HUES6 (cell line): Measurements from ENCODE around the gene CNIH4.
"Not testable (repeated sequence)": the region's sequence is repeated elsewhere in the genome, so short reads cannot be mapped to it uniquely, and the experiment has no call there.

Source experiments
- H3K27ac ChIP-seq: 2 replicates; pipeline ENCODE4 v1.7.0; 2013; ENCODE audit warnings: low read depth, mild to moderate bottlenecking, low read length, inconsistent platforms
- H3K27me3 ChIP-seq: 2 replicates; pipeline ENCODE4 v1.6.1; 2013; ENCODE audit warnings: low read length; ENCODE audit not compliant: control insufficient read depth, insufficient read depth
- H3K36me3 ChIP-seq: 2 replicates; pipeline ENCODE4 v1.6.1; 2013; ENCODE audit warnings: low read length; ENCODE audit not compliant: control insufficient read depth, insufficient read depth
- H3K4me1 ChIP-seq: 2 replicates; pipeline ENCODE4 v1.6.1; 2013; ENCODE audit warnings: low read length; ENCODE audit not compliant: control insufficient read depth, insufficient read depth
- H3K4me3 ChIP-seq: 2 replicates; pipeline ENCODE4 v1.5.1; 2013; ENCODE audit warnings: low read depth, low read length
- H3K9ac ChIP-seq: one replicate; pipeline ENCODE4 v1.6.1; 2013; ENCODE audit warnings: mild to moderate bottlenecking, low read length
- H3K9me3 ChIP-seq: 2 replicates; pipeline ENCODE4 v1.6.1; 2013; ENCODE audit warnings: low read depth, low read length; ENCODE audit not compliant: control insufficient read depth, insufficient read depth

The CNIH4 gene

DNA sequence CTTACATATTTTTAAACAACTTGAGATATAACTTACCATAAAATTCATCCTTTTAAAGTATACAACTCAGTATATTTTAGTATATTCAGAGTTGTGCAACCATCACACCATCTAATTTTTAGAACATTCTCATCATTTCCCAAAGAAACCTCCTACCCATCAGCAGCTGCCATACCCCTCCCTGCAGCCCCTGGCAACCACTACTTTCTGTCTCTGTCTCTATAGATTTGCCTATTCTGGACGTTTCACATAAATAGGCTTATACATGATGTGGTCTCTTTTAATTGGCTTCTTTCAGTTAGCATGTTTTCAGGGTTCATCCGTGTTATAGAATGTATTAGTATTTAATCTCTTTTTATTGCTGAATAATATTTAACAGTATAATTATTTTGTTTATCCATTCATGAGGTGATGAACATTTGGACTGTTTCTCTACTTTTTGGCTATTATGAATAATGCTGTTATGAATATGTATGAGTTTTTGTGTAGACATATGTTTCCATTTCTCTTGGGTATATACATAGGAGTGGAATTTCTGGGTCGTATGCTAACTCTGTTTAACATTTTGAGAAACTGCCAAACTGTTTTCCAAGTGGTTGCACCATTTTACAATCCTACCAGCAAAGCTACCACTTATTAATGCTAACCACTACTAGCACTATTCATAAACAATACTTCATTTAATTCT, 48.4 kb downstream of the CNIH4 start:
- H3K27me3 ChIP-seq: no peaks in the 10 kb centered on the region
- H3K9me3 ChIP-seq: no peaks in the 10 kb centered on the region
- peaks cover 91% of the 10 kb centered on the region for H3K36me3 ChIP-seq
- H3K4me1 ChIP-seq: no peaks in the 10 kb centered on the region; the same call in 1 of the 2 replicates
- no peak overlapping the region for H3K9ac ChIP-seq
- no peak overlapping the region for H3K27ac ChIP-seq
- no peak overlapping the region for H3K4me3 ChIP-seq

DNA sequence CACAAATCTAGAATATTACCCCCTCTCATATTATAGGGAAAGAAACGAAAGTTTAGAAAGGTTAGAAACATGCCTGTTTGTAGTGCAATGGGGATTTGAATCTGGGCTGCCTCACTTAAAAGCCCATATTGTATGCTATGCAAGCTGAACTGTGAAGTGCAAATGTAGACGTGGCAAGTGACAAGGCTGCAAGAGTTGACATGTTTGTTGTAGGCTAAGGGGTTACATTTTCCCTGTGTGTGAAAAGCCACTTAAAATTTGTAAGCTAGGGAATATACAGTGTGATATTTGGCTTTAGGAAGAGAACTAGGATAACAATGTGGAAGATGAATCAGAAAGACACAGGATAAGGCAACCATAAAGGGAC, 48.9 kb downstream of the CNIH4 start:
- Histone ChIP-seq H3K4me3 (no peak overlapping the region), H3K36me3 (peaks cover 92% of the 10 kb centered on the region), H3K27ac (no peak overlapping the region), H3K9ac (no peak overlapping the region), H3K27me3 (no peaks in the 10 kb centered on the region), H3K9me3 (no peaks in the 10 kb centered on the region), H3K4me1 (no peaks in the 10 kb centered on the region; the same call in 1 of the 2 replicates)

DNA sequence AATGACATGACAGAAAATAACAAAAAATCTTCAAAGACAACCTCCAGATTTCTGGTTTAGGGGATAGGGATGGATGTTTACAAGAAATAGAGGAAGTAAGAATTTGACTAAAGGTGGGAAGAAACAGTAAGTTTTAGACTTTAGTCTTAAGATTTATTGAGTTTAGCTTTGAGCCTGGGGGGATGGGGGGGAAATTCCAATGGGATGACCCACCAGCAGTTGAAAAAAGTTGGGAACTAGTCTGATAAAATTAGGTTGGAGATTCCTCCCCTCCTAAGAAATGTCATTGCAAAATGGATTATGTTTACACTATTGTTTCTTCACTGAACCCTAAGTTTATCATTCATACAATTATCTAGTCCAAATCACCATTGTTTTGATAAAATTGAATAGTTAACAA, 49.5 kb downstream of the CNIH4 start:
- Histone ChIP-seq H3K36me3 (peaks cover 92% of the 10 kb centered on the region), H3K4me3 (no peak overlapping the region), H3K4me1 (no peaks in the 10 kb centered on the region; the same call in 1 of the 2 replicates), H3K9me3 (no peaks in the 10 kb centered on the region), H3K27me3 (no peaks in the 10 kb centered on the region), H3K9ac (no peak overlapping the region), H3K27ac (0 out of 2 replicates have a peak overlapping the region, but pooled peaks have one; percentile 40)

DNA sequence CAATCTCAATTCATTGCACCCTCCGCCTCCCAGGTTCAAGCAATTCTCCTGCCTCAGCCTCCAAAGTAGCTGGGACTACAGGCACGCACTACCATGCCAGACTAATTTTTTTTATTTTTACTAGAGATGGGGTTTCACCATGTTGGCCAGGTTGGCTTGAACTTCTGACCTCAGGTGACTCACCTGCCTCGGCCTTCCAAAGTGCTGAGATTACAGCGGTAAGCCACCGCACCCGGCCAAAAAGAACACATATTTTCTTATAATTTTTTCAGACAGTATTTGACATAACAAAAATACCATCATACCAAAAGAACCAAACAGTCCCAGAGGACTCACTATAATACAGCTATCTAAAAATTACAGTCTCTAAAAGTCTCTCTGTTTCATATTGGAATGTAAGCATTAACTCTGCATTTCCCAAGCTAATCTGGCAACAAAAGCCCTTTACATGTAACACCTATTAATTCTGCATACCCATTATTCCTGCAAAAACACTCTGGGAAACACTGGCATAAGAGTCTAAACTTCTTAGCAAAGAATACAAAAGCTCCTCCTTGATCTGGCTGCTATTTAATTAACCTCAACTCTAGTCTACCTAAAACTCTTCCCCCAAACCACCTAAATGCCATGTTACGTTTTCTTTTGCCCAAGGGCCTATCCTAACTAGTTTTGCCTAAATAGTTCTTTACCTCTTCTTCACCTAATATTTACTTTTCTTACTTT, 51.1 kb downstream of the CNIH4 start:
- Histone ChIP-seq H3K9me3 (no peaks in the 10 kb centered on the region), H3K4me1 (no peaks in the 10 kb centered on the region; the same call in 1 of the 2 replicates), H3K27me3 (no peaks in the 10 kb centered on the region), H3K9ac (no peak overlapping the region), H3K27ac (no peak overlapping the region), H3K36me3 (peaks cover 92% of the 10 kb centered on the region), H3K4me3 (no peak overlapping the region)

DNA sequence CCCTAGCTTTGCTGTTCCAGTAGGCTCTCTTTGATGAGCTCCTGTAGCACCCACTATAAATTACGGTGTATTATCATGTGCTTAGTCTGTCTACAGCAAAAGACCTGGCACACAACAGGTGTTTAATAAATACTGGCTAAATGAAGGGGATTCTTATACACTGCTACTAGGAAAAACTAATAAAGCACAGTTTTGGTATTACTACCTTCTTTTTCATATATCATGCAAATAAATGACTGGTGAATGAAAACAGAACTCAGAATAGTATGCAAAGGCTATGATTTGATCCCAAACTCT, 51.6 kb downstream of the CNIH4 start:
- H3K27ac ChIP-seq: no peak overlapping the region
- no peaks in the 10 kb centered on the region; the same call in 1 of the 2 replicates for H3K4me1 ChIP-seq
- H3K36me3 ChIP-seq: peaks cover 93% of the 10 kb centered on the region
- H3K9me3 ChIP-seq: no peaks in the 10 kb centered on the region
- H3K27me3 ChIP-seq: no peaks in the 10 kb centered on the region
- no peak overlapping the region for H3K9ac ChIP-seq
- H3K4me3 ChIP-seq: no peak overlapping the region

DNA sequence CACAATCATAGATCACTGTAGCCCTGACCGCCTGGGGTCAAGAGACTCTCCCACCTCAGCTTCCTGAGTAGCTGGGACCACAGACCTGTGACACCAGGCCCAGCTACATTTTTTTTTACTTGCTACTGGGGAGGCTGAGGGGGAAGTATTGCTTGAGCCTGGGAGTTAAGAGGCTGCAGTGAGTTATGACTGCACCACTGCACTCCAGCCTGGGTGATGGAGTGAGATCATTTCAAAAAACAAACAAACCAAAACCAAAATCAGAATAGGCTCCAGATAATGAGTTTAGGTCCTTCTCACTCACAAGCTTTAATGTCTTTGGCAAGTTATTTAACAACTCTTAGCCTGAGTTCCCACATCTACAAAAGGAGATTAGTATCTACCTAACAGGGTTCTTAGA, 55.1 kb downstream of the CNIH4 start:
- no peak overlapping the region for H3K4me3 ChIP-seq
- no peak overlapping the region for H3K27ac ChIP-seq
- H3K27me3 ChIP-seq: no peaks in the 10 kb centered on the region
- no peak overlapping the region for H3K9ac ChIP-seq
- H3K9me3 ChIP-seq: no peaks in the 10 kb centered on the region
- peaks cover 87% of the 10 kb centered on the region for H3K36me3 ChIP-seq
- no peaks in the 10 kb centered on the region; the same call in 1 of the 2 replicates for H3K4me1 ChIP-seq

DNA sequence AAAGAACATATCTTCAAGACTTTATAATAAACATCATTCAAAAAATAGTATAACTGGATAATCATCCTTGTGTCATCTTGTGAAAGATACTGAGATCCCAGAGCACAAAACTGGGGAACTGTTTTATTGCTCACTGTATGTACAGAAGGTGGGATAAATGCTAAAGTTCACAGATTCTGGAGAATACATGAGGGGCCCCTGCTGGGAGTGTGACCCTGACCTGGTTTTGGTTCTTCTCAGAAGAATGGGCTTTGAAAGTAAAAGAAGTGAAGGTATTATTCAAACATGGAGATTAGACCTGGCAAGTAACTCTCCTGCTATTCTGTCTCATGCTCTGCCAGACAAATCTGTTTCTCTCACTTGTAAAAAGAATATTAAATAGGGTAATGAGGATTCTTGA, 63.4 kb downstream of the CNIH4 start:
- H3K27me3 ChIP-seq: no peaks in the 10 kb centered on the region
- H3K27ac ChIP-seq: no peak overlapping the region
- no peaks in the 10 kb centered on the region for H3K4me1 ChIP-seq
- no peak overlapping the region for H3K4me3 ChIP-seq
- peaks cover 96% of the 10 kb centered on the region for H3K36me3 ChIP-seq
- no peak overlapping the region for H3K9ac ChIP-seq
- H3K9me3 ChIP-seq: no peaks in the 10 kb centered on the region

DNA sequence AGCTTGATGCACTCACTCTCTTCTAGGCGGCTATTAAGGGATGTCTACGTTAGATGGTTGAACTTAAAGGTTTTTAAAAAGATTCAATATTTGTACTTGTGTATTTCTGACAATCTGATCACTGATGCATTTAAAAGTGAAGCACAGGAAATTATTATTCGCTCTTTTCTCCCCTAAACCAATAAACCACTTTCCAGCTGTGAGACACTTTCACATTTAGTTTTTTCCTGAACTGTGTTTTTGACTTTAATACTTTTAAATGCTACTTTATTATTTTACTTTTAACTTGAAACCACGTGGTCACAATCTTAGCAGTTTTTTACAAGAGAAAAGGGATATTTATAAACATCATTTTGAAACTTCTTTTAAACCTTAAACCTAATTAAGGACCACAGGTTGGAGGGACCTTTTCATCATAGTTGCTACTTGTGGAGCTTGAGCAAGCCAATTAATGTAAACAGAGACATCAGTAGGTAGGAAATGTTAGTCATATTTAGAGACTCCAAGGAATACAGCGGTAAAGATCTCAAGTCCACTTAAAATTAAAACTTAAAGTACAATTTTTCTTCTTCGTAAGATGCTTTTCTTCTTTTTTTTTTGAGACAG, 68.7 kb downstream of the CNIH4 start:
- H3K9ac ChIP-seq: no peak overlapping the region
- no peaks in the 10 kb centered on the region for H3K9me3 ChIP-seq
- H3K36me3 ChIP-seq: peaks cover 89% of the 10 kb centered on the region
- H3K27me3 ChIP-seq: no peaks in the 10 kb centered on the region
- H3K27ac ChIP-seq: no peak overlapping the region
- no peaks in the 10 kb centered on the region for H3K4me1 ChIP-seq
- no peak overlapping the region for H3K4me3 ChIP-seq

DNA sequence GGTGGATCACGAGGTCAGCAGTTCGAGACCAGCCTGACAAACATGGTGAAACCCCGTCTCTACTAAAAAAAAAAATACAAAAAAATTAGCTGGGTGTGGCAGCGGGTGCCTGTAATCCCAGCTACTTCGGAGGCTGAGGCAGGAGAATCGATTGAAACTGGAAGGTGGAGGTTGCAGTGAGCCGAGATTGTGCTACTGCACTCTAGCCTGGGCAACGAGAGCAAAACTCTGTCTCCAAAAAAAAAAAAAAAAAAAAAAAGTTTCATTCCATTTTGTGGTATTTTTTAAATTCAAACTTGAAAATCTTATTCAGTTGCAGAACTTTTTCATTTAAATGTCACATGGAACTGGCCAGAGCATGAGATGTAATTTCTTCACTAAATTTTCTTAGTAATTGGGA, 70.2 kb downstream of the CNIH4 start:
- not testable (repeated sequence) for H3K9me3 ChIP-seq, H3K9ac ChIP-seq, H3K27me3 ChIP-seq, H3K27ac ChIP-seq, H3K4me3 ChIP-seq
- Histone ChIP-seq H3K36me3 (peaks cover 90% of the 10 kb centered on the region), H3K4me1 (peaks cover 11% of the 10 kb centered on the region)

DNA sequence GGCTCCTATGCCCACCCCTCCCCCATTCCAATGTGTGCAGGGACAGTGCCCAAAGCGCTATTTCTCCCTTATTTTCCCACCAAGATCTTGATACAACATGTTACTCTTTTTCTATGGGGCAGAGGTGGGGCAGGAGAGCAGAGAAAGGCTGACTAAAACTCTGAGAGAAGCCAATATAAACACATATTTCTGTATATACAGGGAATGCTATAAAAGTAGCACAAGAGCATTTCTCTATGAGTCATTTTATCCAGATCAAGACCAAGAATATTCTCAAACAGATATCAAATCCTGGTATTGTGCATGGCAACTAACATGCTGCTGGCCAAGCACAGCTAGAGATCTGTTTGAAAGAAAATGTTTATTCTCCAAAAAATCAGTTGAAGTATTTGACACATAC, 70.7 kb downstream of the CNIH4 start:
- peaks cover 16% of the 10 kb centered on the region for H3K4me1 ChIP-seq
- H3K27me3 ChIP-seq: no peaks in the 10 kb centered on the region

DNA sequence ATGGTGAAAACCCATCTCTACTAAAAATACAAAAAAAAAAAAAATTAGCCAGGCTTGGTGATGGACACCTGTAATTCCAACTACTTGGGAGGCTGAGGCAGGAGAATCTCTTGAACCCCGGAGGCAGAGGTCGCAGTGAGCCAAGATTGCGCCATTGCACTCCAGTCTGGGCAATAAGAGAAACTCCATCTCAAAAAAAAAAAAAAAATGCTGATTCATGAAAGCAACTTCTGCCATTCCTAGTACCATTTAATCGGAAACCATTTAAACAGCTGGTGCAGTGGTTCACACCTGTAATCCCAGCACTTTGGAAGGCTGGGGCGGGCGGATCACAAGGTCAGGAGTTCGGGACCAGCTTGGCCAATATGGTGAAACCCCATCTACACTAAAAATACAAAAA, 72.0 kb downstream of the CNIH4 start:
- not testable (repeated sequence) for H3K4me3 ChIP-seq, H3K27me3 ChIP-seq, H3K9me3 ChIP-seq, H3K9ac ChIP-seq, H3K27ac ChIP-seq
- peaks cover 21% of the 10 kb centered on the region for H3K4me1 ChIP-seq
- H3K36me3 ChIP-seq: peaks cover 82% of the 10 kb centered on the region

More for the DNA sequence above, 70.7 kb downstream of the CNIH4 start:
- H3K9ac ChIP-seq: no peak overlapping the region
- H3K27ac ChIP-seq: peak overlapping the region; percentile 56; the same call in 1 of the 2 replicates
- H3K36me3 ChIP-seq: peaks cover 89% of the 10 kb centered on the region
- H3K9me3 ChIP-seq: no peaks in the 10 kb centered on the region
- no peak overlapping the region for H3K4me3 ChIP-seq
